ENCODE results near the gene CLN6.

GRCh38 chr15:68173119-68173518 is 56.4 kb downstream of the CLN6 start:
- no peak for TF ChIP-seq CTCF (IDR thresholded peaks at IDR 0.05; ENCODE audit: low read depth, low read length)
- TF ChIP-seq EZH2phosphoT487 (IDR thresholded peaks at IDR 0.05; ENCODE audit: low read depth): no peak
